A549 treated with CORT108297 at 1 μM for 4 hours (cell line): ENCODE results near the gene MSLN. TPM values are rescaled to one million over a fixed set of nuclear protein-coding genes. Genes with fewer than 3 reads are reported as not detected.

ENCODE experiments used
- total RNA-seq: library from RNA; stranded (reverse); fragments of 200-300 nt; extraction: Qiagen RNA extraction; gene quantifications from 5 replicates; pipeline ENCODE4 v1.2.3, GENCODE V29; 2022

Gene MSLN
- 2.1 to 3.7 TPM (median 2.5 TPM) in 5 replicates for total RNA-seq

GRCh38 chr16:760545-761343 is at the start of gene MSLN:
TSS of gene MSLN (plus strand) at chr16:760734. CDS start at chr16:762681, 1,947 bp downstream.

GRCh38 chr16:714558-715476 is 45.7 kb upstream of the MSLN start, which contains the start of gene METRN:
TSS of gene METRN (plus strand) at chr16:715118. CDS start at chr16:715290, 172 bp downstream.

GRCh38 chr16:720990-721764 is 39.4 kb upstream of the MSLN start, which contains the start of gene ANTKMT:
TSS of gene ANTKMT (plus strand) at chr16:721146. CDS start at chr16:721275, 129 bp downstream.

GRCh38 chr16:726438-727290 is 33.9 kb upstream of the MSLN start, which contains the start of the genes CCDC78 and HAGHL:
TSS of gene CCDC78 (minus strand) at chr16:726443. CDS start at chr16:726367, 76 bp downstream.
TSS of gene HAGHL (plus strand) at chr16:727106. CDS start at chr16:727510, 404 bp downstream.

GRCh38 chr16:740764-741505 is 19.6 kb upstream of the MSLN start, which contains the start of gene CIAO3:
TSS of gene CIAO3 (minus strand) at chr16:740997. CDS start at chr16:740985, 12 bp downstream.

DNA sequence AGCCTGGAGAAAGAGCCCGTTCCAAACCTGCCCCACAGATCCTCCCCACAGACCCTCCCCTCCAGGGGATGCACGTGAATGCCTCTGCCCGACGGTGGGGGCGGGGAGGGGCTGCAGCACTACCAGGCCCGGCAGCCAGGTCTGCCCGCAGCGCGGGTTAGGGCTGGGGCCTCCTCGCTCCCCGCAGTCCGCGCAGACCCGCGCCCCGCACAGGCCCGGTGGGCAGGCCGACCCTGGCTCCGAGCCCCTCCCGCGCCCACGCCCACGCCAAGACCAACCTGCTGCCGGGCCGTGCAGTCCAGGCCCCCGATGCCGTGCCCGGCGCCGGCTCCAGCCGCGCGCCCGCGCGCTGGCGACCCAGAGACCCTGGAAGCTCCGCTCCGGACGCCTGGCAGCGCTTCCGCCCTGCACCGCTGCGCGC is 27.5 kb downstream of the MSLN start, which contains the start of gene RPUSD1:
RPUSD1 (minus strand) TSS at position 404 of the 421 bp plus-strand sequence. CDS start 644 bp downstream, outside the sequence.

GRCh38 chr16:788399-789126 is 28.0 kb downstream of the MSLN start, which contains the start of gene CHTF18:
TSS of gene CHTF18 (plus strand) at chr16:788620. CDS start at chr16:788685, 65 bp downstream.

GRCh38 chr16:799948-800833 is 39.7 kb downstream of the MSLN start, which contains the start of gene GNG13:
TSS of gene GNG13 (minus strand) at chr16:800734. CDS start at chr16:799077, 1,657 bp downstream.

Other genes with a start within 250 kb of the MSLN start
- gene CAPN15, start 233.0 kb upstream of the MSLN start, total RNA-seq: 43.1 to 85.3 TPM (median 79.8 TPM) in 5 replicates
- gene PRR35, start 200.3 kb upstream of the MSLN start, total RNA-seq: 0.11 to 0.21 TPM (median 0.16 TPM) in 5 replicates
- gene NHLRC4, start 193.7 kb upstream of the MSLN start, total RNA-seq: 0.18 to 0.31 TPM (median 0.23 TPM) in 5 replicates
- 29.7 to 46.5 TPM (median 42.0 TPM) in 5 replicates for gene PIGQ, start 190.8 kb upstream of the MSLN start, total RNA-seq
- 13.6 to 21.0 TPM (median 19.8 TPM) in 5 replicates for gene RAB40C, start 170.7 kb upstream of the MSLN start, total RNA-seq
- 0.10 to 0.22 TPM (median 0.17 TPM) in 5 replicates for gene WFIKKN1, start 129.7 kb upstream of the MSLN start, total RNA-seq
- gene METTL26, start 124.4 kb upstream of the MSLN start, total RNA-seq: 80.2 to 152 TPM (median 145 TPM) in 5 replicates
- gene MCRIP2, start 118.9 kb upstream of the MSLN start, total RNA-seq: 18.9 to 46.8 TPM (median 43.8 TPM) in 5 replicates
- gene WDR90, start 111.4 kb upstream of the MSLN start, total RNA-seq: 15.6 to 33.0 TPM (median 31.9 TPM) in 5 replicates
- 60.9 to 107 TPM (median 100 TPM) in 5 replicates for gene RHOT2, start 92.6 kb upstream of the MSLN start, total RNA-seq
- gene RHBDL1, start 85.1 kb upstream of the MSLN start, total RNA-seq: 0.35 to 2.0 TPM (median 1.6 TPM) in 5 replicates
- gene STUB1, start 80.3 kb upstream of the MSLN start, total RNA-seq: 81.2 to 132 TPM (median 119 TPM) in 5 replicates
- 59.4 to 85.3 TPM (median 82.4 TPM) in 5 replicates for gene JMJD8, start 76.4 kb upstream of the MSLN start, total RNA-seq
- gene WDR24, start 70.3 kb upstream of the MSLN start, total RNA-seq: 4.4 to 6.5 TPM (median 6.0 TPM) in 5 replicates
- 2.7 to 5.7 TPM (median 5.3 TPM) in 5 replicates for gene FBXL16, start 54.9 kb upstream of the MSLN start, total RNA-seq
- gene METRN, start 45.6 kb upstream of the MSLN start, total RNA-seq: 68.1 to 229 TPM (median 214 TPM) in 5 replicates
- gene ANTKMT, start 39.6 kb upstream of the MSLN start, total RNA-seq: 27.8 to 63.8 TPM (median 62.1 TPM) in 5 replicates
- 3.5 to 7.1 TPM (median 6.3 TPM) in 5 replicates for gene CCDC78, start 34.3 kb upstream of the MSLN start, total RNA-seq
- 13.9 to 21.0 TPM (median 20.3 TPM) in 5 replicates for gene HAGHL, start 33.6 kb upstream of the MSLN start, total RNA-seq
- 19.6 to 27.7 TPM (median 25.6 TPM) in 5 replicates for gene CIAO3, start 19.7 kb upstream of the MSLN start, total RNA-seq
- 33.6 to 55.9 TPM (median 53.5 TPM) in 5 replicates for gene RPUSD1, start 27.6 kb downstream of the MSLN start, total RNA-seq
- 15.9 to 33.5 TPM (median 29.7 TPM) in 5 replicates for gene CHTF18, start 27.9 kb downstream of the MSLN start, total RNA-seq
- gene GNG13, start 40.0 kb downstream of the MSLN start, total RNA-seq: not detected in 5 replicates
- gene LMF1, start 210.2 kb downstream of the MSLN start, total RNA-seq: 7.6 to 11.4 TPM (median 9.1 TPM) in 5 replicates
- 0.65 to 1.7 TPM (median 1.4 TPM) in 5 replicates for gene SOX8, start 221.0 kb downstream of the MSLN start, total RNA-seq